ENCODE results near the gene PCDH15. TPM values are rescaled to one million over a fixed set of nuclear protein-coding genes. Genes with fewer than 3 reads are reported as not detected.

Gene PCDH15
- total RNA-seq, 4 donors from 2014 or later, result not detected

GRCh38 chr10:54749623-54750022 lies 51.4 kb downstream of the PCDH15 start:
- 48 to 50% methylated on average over 1 of the region's 1 CpG for WGBS, 2 donors
- TF ChIP-seq CTCF (IDR thresholded peaks at IDR 0.05), result no peak
- TF ChIP-seq POLR2A (IDR thresholded peaks at IDR 0.05), result no peak
- DNase-seq, result no peak
- Histone ChIP-seq H3K36me3 (no peaks in the 10 kb centered on the region), H3K27ac (no peak overlapping the region), H3K27me3 (no peaks in the 10 kb centered on the region), H3K4me3 (no peak overlapping the region), H3K9me3 (no peaks in the 10 kb centered on the region), H3K4me1 (no peaks in the 10 kb centered on the region)
- intact Hi-C loops (cut with DNase I), result no loop called here

DNA sequence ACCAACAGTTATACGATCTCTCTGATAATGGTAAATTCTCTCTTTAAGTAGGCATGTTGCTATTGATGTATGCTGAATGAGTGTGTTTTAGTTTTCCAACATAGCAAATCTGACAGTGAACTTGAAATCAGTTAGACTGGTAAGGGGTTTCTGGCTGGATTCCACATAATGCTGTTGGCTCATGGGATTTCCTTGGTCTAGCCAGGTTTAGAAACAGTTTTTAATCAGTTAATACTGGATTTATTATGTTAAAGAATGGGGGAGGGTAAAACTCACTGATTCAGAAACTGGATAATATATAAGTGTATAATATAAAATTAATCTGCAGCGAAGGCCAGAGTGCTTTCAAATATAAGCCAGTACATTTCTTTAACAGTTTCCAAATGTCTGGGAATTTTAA lies 55.6 kb downstream of the PCDH15 start:
- no peak for TF ChIP-seq POLR2A (IDR thresholded peaks at IDR 0.05)
- TF ChIP-seq CTCF (IDR thresholded peaks at IDR 0.05), result no peak
- Histone ChIP-seq H3K36me3 (no peaks in the 10 kb centered on the region), H3K27me3 (no peaks in the 10 kb centered on the region), H3K4me3 (no peak overlapping the region), H3K9me3 (no peaks in the 10 kb centered on the region), H3K27ac (no peak overlapping the region), H3K4me1 (no peaks in the 10 kb centered on the region)
- intact Hi-C loops (cut with DNase I), result no loop called here
- no peak for DNase-seq
- 55 to 63% methylated on average over 2 of the region's 2 CpGs for WGBS, 2 donors

GRCh38 chr10:54742416-54742815 lies 58.6 kb downstream of the PCDH15 start:
- 75 to 89% methylated on average over 4 of the region's 4 CpGs for WGBS, 2 donors
- Histone ChIP-seq H3K9me3 (no peaks in the 10 kb centered on the region), H3K36me3 (no peaks in the 10 kb centered on the region), H3K27me3 (no peaks in the 10 kb centered on the region), H3K4me3 (no peak overlapping the region), H3K4me1 (no peaks in the 10 kb centered on the region), H3K27ac (no peak overlapping the region)
- TF ChIP-seq CTCF (IDR thresholded peaks at IDR 0.05) (no peak), POLR2A (IDR thresholded peaks at IDR 0.05) (no peak)
- intact Hi-C loops (cut with DNase I), result no loop called here
- no peak for DNase-seq

DNA sequence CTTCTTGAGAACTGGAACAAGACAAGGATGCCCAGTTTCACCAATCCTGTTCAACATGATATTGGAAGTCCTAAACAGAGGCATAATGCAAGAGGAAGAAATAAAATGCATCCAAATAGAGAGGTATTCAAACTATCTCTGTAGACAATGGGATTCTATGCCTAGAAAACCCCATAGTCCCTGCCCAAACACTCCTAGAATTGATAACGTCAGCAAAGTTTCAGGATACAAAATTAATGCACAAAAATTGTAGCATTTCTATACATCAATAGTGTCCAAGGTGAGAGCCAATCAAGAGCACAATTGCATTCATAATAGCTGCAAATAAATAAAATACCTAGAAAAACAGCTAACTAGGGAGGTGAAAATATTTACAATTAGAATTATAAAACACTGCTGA lies 72.5 kb downstream of the PCDH15 start:
- 80 to 93% methylated on average over 1 of the region's 1 CpG for WGBS, 2 donors
- intact Hi-C loops (cut with DNase I), result no loop called here

DNA sequence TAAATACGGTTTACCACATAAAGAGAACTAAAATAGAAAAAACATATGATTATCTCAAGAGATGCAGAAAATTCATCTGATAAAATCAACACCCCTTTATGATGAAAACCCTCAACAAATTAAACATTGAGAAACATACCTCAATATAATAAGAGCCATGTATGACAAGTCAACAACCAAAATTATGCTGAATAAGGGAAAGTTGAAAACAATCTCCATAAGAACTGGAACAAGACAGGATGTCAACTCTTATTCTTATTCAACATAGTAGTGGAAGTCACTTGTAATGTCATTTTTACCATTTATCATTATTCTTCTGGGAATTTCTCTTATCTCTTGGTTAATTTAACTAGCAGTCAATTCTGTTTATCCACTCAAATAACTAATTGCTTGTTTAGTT lies 79.0 kb downstream of the PCDH15 start:
- no peaks in the 10 kb centered on the region for H3K36me3 ChIP-seq
- no peaks in the 10 kb centered on the region for H3K4me1 ChIP-seq
- DNase-seq, result no peak
- H3K27ac ChIP-seq, result no peak overlapping the region
- intact Hi-C loops (cut with DNase I), result no loop called here
- no peak overlapping the region for H3K4me3 ChIP-seq
- 82 to 95% methylated on average over 1 of the region's 1 CpG for WGBS, 2 donors
- H3K9me3 ChIP-seq, result peaks cover 0 to 12% (median 0%) of the 10 kb centered on the region in 3 donors
- no peaks in the 10 kb centered on the region for H3K27me3 ChIP-seq
- TF ChIP-seq POLR2A (IDR thresholded peaks at IDR 0.05), result no peak
- no peak for TF ChIP-seq CTCF (IDR thresholded peaks at IDR 0.05)

More for the DNA sequence above, 72.5 kb downstream of the PCDH15 start:
- Histone ChIP-seq H3K36me3 (no peaks in the 10 kb centered on the region), H3K4me3 (no peak overlapping the region), H3K4me1 (no peaks in the 10 kb centered on the region), H3K9me3 (no peaks in the 10 kb centered on the region), H3K27me3 (no peaks in the 10 kb centered on the region), H3K27ac (no peak overlapping the region)
- DNase-seq, result no peak
- TF ChIP-seq CTCF (IDR thresholded peaks at IDR 0.05) (no peak), POLR2A (IDR thresholded peaks at IDR 0.05) (no peak)

Data from esophagus squamous epithelium (tissue), 5 donors.